ENCODE measurements around the gene PNPLA2. TPM values are rescaled to one million over a fixed set of nuclear protein-coding genes. Genes with fewer than 3 reads are reported as not detected.

The PNPLA2 gene
- total RNA-seq, 3 donors from 2014 or later (not counting 1 experiment from before 2014, with no cell fraction given), result 184 to 218 (median 201) TPM

DNA sequence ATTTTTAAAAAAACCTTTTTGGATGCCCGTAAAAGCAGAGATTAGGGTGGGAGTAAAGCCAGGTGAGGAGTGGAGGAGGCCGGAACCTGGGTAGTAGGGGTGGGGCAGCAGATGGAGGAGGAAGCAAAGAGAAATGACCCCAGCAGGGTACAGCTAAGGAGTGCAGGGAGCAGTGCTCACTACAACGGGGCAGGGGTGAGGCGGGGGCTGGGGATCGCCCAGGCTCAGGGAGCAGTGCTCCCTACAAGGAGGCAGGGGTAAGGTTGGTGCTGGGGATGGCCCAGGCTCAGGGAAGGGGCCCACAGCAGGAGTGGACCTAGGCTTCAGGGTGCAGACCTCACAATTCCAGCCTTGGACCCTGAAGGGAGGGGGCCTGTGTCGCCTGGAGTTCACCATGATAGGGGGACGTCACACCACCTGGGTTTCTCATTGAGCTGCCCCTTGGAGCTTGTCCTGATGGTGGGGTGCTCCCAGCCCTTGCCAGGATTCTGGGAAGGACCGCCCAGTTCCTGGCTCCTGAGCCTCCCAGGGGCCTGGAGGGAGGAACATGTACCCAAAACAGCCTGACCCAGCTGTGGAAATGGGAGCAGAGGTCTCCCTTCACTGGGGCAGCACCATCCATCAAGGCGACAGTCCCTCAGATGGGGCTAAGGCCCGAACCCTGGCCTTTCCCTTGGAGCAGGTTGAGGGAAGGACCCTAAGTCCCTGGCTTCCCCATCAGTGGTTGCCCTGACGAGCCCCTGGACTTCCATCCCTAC is 2.9 kb upstream of the PNPLA2 start:
- no peak overlapping the region for H3K4me3 Mint-ChIP-seq
- no peak overlapping the region for H3K4me3 ChIP-seq (ENCODE audit: low read length)
- intact Hi-C loops (cut with micrococcal nuclease), result no loop called here
- H3K4me1 Mint-ChIP-seq, result peaks cover 4 to 13% of the 10 kb centered on the region in 2 donors
- TF ChIP-seq, protein P1, sequence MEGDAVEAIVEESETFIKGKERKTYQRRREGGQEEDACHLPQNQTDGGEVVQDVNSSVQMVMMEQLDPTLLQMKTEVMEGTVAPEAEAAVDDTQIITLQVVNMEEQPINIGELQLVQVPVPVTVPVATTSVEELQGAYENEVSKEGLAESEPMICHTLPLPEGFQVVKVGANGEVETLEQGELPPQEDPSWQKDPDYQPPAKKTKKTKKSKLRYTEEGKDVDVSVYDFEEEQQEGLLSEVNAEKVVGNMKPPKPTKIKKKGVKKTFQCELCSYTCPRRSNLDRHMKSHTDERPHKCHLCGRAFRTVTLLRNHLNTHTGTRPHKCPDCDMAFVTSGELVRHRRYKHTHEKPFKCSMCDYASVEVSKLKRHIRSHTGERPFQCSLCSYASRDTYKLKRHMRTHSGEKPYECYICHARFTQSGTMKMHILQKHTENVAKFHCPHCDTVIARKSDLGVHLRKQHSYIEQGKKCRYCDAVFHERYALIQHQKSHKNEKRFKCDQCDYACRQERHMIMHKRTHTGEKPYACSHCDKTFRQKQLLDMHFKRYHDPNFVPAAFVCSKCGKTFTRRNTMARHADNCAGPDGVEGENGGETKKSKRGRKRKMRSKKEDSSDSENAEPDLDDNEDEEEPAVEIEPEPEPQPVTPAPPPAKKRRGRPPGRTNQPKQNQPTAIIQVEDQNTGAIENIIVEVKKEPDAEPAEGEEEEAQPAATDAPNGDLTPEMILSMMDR (IDR thresholded peaks at IDR 0.05), result no peak
- H3K27me3 Mint-ChIP-seq (ENCODE audit: low read depth in 2 of 2), result no peaks in the 10 kb centered on the region
- no peaks in the 10 kb centered on the region for H3K9me3 Mint-ChIP-seq
- H3K9me3 ChIP-seq (ENCODE audit: control insufficient read depth, insufficient read depth, low read length), result no peaks in the 10 kb centered on the region
- WGBS (ENCODE audit: insufficient coverage), result 94% methylated on average over 11 of the region's 11 CpGs
- no peaks in the 10 kb centered on the region for H3K27me3 ChIP-seq (ENCODE audit: control insufficient read depth, insufficient read depth, low read length)
- peaks cover 28% of the 10 kb centered on the region for H3K4me1 ChIP-seq (ENCODE audit: control insufficient read depth, insufficient read depth, low read length)
- peaks cover 26% of the 10 kb centered on the region for H3K36me3 ChIP-seq (ENCODE audit: control insufficient read depth, insufficient read depth, low read length)
- H3K27ac ChIP-seq (ENCODE audit: low read length), result no peak overlapping the region
- no peaks in the 10 kb centered on the region for H3K36me3 Mint-ChIP-seq
- no peak overlapping the region for H3K27ac Mint-ChIP-seq
- ATAC-seq (no peak), DNase-seq (no peak)

DNA sequence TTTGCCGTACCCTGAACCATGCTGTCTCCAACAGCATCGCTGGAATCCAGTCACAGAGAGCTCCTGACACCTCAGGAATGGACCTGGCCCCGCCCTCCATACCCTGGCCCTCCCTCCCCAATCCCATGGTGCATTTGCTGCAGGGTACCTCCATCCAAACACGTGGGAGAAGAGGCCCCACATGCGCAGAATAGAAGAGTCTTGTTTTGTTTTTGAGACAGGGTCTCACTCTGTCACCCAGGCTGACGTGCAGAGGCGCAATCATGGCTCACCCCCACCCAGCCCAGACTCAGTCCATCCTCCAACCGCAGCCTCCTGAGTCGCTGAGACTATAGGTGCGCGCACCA is 2.3 kb upstream of the PNPLA2 start:
- TF ChIP-seq, protein P1 (IDR thresholded peaks at IDR 0.05), result no peak
- Mint-ChIP-seq H3K27me3 (ENCODE audit: low read depth in 2 of 2) (no peaks in the 10 kb centered on the region), H3K9me3 (no peaks in the 10 kb centered on the region), H3K4me3 (no peak overlapping the region), H3K36me3 (no peaks in the 10 kb centered on the region), H3K4me1 (peaks cover 0 to 12% of the 10 kb centered on the region in 2 donors), H3K27ac (no peak overlapping the region)
- WGBS (ENCODE audit: insufficient coverage), result 88% methylated on average over 7 of the region's 11 CpGs
- DNase-seq, result no peak
- no peak overlapping the region for H3K27ac ChIP-seq (ENCODE audit: low read length)
- H3K4me1 ChIP-seq (ENCODE audit: control insufficient read depth, insufficient read depth, low read length), result peaks cover 28% of the 10 kb centered on the region
- H3K4me3 ChIP-seq (ENCODE audit: low read length), result no peak overlapping the region
- ATAC-seq, result no peak
- intact Hi-C loops (cut with micrococcal nuclease), result no loop called here
- H3K9me3 ChIP-seq (ENCODE audit: control insufficient read depth, insufficient read depth, low read length), result no peaks in the 10 kb centered on the region
- peaks cover 28% of the 10 kb centered on the region for H3K36me3 ChIP-seq (ENCODE audit: control insufficient read depth, insufficient read depth, low read length)
- no peaks in the 10 kb centered on the region for H3K27me3 ChIP-seq (ENCODE audit: control insufficient read depth, insufficient read depth, low read length)

DNA sequence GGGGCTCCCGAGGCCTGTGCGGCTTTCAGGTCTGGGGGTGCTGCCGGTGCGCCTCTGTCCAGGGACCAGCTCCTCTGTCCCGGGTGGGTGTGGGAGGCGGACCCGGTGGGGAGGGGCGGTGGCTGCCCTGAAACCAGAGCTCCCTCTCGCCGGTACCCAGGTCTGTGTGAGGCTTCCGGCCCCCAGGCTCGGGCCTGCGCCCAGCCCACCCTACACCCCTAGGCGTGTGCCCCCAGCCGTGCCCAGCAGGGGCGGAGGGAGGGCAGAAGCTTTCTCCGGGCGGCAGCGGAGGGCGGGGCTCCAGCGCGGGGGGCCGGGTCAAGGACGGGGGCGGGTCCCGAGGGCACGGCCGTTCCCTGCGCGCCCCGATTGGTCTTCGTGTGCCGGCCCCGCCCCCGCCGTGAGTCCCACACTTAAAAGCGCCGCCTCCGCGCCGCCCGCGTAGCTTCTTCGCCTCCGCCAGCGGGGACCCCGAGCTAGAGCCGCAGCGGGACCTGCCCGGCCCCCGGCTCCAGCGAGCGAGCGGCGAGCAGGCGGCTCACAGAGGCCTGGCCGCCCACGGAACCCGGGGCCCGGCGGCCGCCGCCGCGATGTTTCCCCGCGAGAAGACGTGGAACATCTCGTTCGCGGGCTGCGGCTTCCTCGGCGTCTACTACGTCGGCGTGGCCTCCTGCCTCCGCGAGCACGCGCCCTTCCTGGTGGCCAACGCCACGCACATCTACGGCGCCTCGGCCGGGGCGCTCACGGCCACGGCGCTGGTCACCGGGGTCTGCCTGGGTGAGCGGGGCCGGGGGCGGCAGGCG is 616 bp downstream of the PNPLA2 start:
- Histone ChIP-seq H3K36me3 (ENCODE audit: control insufficient read depth, insufficient read depth, low read length) (peaks cover 5% of the 10 kb centered on the region), H3K4me1 (ENCODE audit: control insufficient read depth, insufficient read depth, low read length) (peaks cover 33% of the 10 kb centered on the region), H3K27me3 (ENCODE audit: control insufficient read depth, insufficient read depth, low read length) (no peaks in the 10 kb centered on the region), H3K4me3 (ENCODE audit: low read length) (peak overlapping the region; percentile 59), H3K27ac (ENCODE audit: low read length) (peak overlapping the region; percentile 81), H3K9me3 (ENCODE audit: control insufficient read depth, insufficient read depth, low read length) (no peaks in the 10 kb centered on the region)
- intact Hi-C loops (cut with micrococcal nuclease), result loop anchor here (1.0 kb wide), 1 partner anchor 10 kb away; the partner anchor contains the start of gene RPLP2
- ATAC-seq (peak; percentile 76 to 90 (median 79)), DNase-seq (peak; percentile 94)
- H3K4me1 Mint-ChIP-seq, result peaks cover 0 to 17% of the 10 kb centered on the region in 2 donors
- no peaks in the 10 kb centered on the region for H3K9me3 Mint-ChIP-seq
- H3K27me3 Mint-ChIP-seq (ENCODE audit: low read depth in 2 of 2), result no peaks in the 10 kb centered on the region
- H3K4me3 Mint-ChIP-seq, result peak overlapping the region; percentile 90
- under 1% methylated on average over 96 of the region's 96 CpGs for WGBS (ENCODE audit: insufficient coverage)
- H3K27ac Mint-ChIP-seq, result peak overlapping the region; percentile 81 to 88
- TF ChIP-seq, protein P1 (IDR thresholded peaks at IDR 0.05), result peak; percentile 11
- H3K36me3 Mint-ChIP-seq, result no peaks in the 10 kb centered on the region
